Esophagus muscularis mucosa (tissue), 4 donors: Measurements from ENCODE around the gene SLC24A4.

Source experiments
- CTCF ChIP-seq, 3 experiments: fragments of 200-600 bp in 2 of 3; fragments of 450-650 bp in 1 of 3; sonication (generic) in 2 of 3; IDR thresholded peaks; one replicate each; pipeline ENCODE4 v1.5.1; 2017 to 2019; ENCODE audit warnings: antibody characterized with exemption in 3 of 3, mild to moderate bottlenecking in 2 of 3, moderate library complexity in 1 of 3
- EP300 ChIP-seq: sonication (generic); formaldehyde crosslinking; IDR thresholded peaks from one replicate; pipeline ENCODE4 v1.6.1; 2017; ENCODE audit warnings: antibody characterized with exemption
- POLR2A ChIP-seq: fragments of 450-650 bp; IDR thresholded peaks from one replicate; pipeline ENCODE4 v1.6.1; 2017; ENCODE audit warnings: antibody characterized with exemption, moderate library complexity, mild to moderate bottlenecking, low read depth
- POLR2AphosphoS5 ChIP-seq, 2 donors: sonication (generic); formaldehyde crosslinking; IDR thresholded peaks; one replicate each; pipeline ENCODE4 v1.6.1; 2017; ENCODE audit warnings: antibody characterized with exemption in 2 of 2

- TF ChIP-seq CTCF (IDR thresholded peaks at IDR 0.05) (no peak), POLR2AphosphoS5 (IDR thresholded peaks at IDR 0.05) (no peak), POLR2A (no peak), EP300 (no peak)
Observed at GRCh38 chr14:92435154-92435553, 112.2 kb downstream of the SLC24A4 start.
